Astrocyte (in vitro differentiated cells and primary cell): ENCODE data around the gene CHN2. TPM values are rescaled to one million over a fixed set of nuclear protein-coding genes. Genes with fewer than 3 reads are reported as not detected.

Experiments used
- DNase-seq: peaks from one replicate; pipeline ENCODE4 v3.0.0-alpha.2; 2010; ENCODE audit warnings: low read depth
- FAIRE-seq: peaks from 2 replicates; lab custom pipeline; 2011; peaks lifted over from hg19 to GRCh38; lab: Jason Lieb, UNC
- H2AFZ ChIP-seq: 2 replicates; pipeline ENCODE4 v1.6.0; 2012; ENCODE audit warnings: low read depth, low read length, inconsistent platforms
- H3K27ac ChIP-seq: 2 replicates; pipeline ENCODE4 v1.5.1; 2011; ENCODE audit warnings: low read depth, low read length, inconsistent platforms
- H3K27me3 ChIP-seq: 2 replicates; pipeline ENCODE4 v1.6.0; 2011; ENCODE audit warnings: low read length, inconsistent platforms; ENCODE audit not compliant: insufficient read depth
- H3K36me3 ChIP-seq: 2 replicates; pipeline ENCODE4 v1.5.1; 2011; ENCODE audit warnings: low read length, inconsistent platforms; ENCODE audit not compliant: insufficient read depth
- H3K4me1 ChIP-seq: 2 replicates; pipeline ENCODE4 v1.5.1; 2011; ENCODE audit warnings: low read length, inconsistent platforms; ENCODE audit not compliant: insufficient read depth
- H3K4me2 ChIP-seq: 2 replicates; pipeline ENCODE4 v1.6.0; 2012; ENCODE audit warnings: low read length, inconsistent platforms
- H3K4me3 ChIP-seq: 2 replicates; pipeline ENCODE4 v1.5.1; 2011; ENCODE audit warnings: low read depth, mild to moderate bottlenecking, low read length, inconsistent platforms; ENCODE audit not compliant: insufficient read depth
- H3K79me2 ChIP-seq: 2 replicates; pipeline ENCODE4 v1.6.0; 2012; ENCODE audit warnings: mild to moderate bottlenecking, low read length, inconsistent platforms; ENCODE audit not compliant: insufficient read depth
- H3K9ac ChIP-seq: 2 replicates; pipeline ENCODE4 v1.6.0; 2012; ENCODE audit warnings: mild to moderate bottlenecking, low read length, inconsistent platforms
- H3K9me3 ChIP-seq: 2 replicates; pipeline ENCODE4 v1.5.1; 2012; ENCODE audit warnings: low read depth, mild to moderate bottlenecking, low read length, inconsistent platforms; ENCODE audit not compliant: insufficient read depth
- H4K20me1 ChIP-seq: 2 replicates; pipeline ENCODE4 v1.6.0; 2012; ENCODE audit warnings: low read length, inconsistent platforms; ENCODE audit not compliant: insufficient read depth
- H3K27ac Mint-ChIP-seq: one replicate; pipeline ENCODE4 v1.8.0; 2021; ENCODE audit warnings: mild to moderate bottlenecking, mixed read lengths; ENCODE audit not compliant: unreplicated experiment
- H3K27me3 Mint-ChIP-seq: one replicate; pipeline ENCODE4 v1.8.0; 2021; ENCODE audit warnings: low read depth, mixed read lengths; ENCODE audit not compliant: unreplicated experiment
- H3K36me3 Mint-ChIP-seq: one replicate; pipeline ENCODE4 v1.8.0; 2021; ENCODE audit warnings: low read depth, mixed read lengths; ENCODE audit not compliant: unreplicated experiment
- H3K4me1 Mint-ChIP-seq: one replicate; pipeline ENCODE4 v1.8.0; 2021; ENCODE audit warnings: low read depth, mixed read lengths; ENCODE audit not compliant: unreplicated experiment
- H3K4me3 Mint-ChIP-seq: one replicate; pipeline ENCODE4 v1.8.0; 2021; ENCODE audit warnings: mild to moderate bottlenecking, moderate library complexity, mixed read lengths; ENCODE audit not compliant: unreplicated experiment
- H3K9me3 Mint-ChIP-seq: one replicate; pipeline ENCODE4 v1.8.0; 2021; ENCODE audit warnings: mild to moderate bottlenecking, mixed read lengths; ENCODE audit not compliant: unreplicated experiment
- EZH2 ChIP-seq: IDR thresholded peaks from 2 replicates; pipeline ENCODE4 v1.6.1; 2012; ENCODE audit warnings: mild to moderate bottlenecking, low read length, inconsistent platforms; ENCODE audit not compliant: insufficient read depth
- total RNA-seq: library from RNA; stranded (reverse); gene quantifications from 2 replicates; pipeline ENCODE4 v1.2.1, GENCODE V29; 2021
- TF ChIP-seq, protein P1 (sequence below): IDR thresholded peaks from 2 replicates; pipeline ENCODE4 v1.5.1; 2011; ENCODE audit warnings: low read depth, mild to moderate bottlenecking, inconsistent platforms, low read length, moderate library complexity; ENCODE audit not compliant: insufficient read depth

Gene CHN2
- total RNA-seq, 1 donor from 2014 or later, result 2.5 TPM

DNA sequence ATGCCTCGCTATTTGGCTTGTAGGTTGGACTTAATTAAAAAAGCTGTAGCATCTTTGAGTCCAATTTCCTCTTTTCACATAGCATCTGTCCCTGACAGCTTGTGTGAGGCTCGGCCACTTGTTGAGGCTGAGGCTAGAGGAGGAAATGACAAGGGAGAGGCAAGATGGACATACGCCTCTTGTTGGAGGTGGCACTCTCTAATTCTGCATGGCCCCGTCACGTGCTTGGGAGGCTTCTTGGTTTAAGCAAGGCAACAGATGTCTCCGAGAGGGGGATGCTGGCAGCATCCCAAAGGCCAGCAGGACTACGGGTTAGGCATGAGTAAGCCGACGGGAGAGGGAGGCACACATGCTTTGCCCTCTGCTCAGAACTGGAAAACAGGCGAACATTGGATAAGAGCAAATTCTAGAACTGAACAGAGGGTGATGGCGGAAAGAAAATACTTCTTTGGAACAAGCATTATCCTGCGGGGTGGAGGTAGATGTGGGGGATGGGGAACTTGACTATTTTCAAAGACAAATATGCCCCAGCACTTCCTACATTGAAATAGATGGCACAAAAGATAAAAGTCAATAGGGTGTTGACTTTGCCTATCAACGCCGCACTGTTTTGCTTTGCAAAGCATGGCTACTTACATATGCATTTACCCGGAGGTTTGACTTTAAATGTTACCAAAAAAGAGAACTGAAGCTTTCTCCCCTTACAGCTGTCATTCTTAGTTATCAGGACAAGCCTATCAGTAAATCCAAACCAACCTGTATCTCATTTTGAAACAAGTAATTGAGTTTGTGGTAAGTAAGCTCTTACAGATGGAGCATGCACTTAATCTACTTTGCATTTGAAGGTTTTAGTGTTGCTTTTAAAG lies 94.8 kb downstream of the CHN2 start:
- H3K4me2 ChIP-seq, result peak overlapping the region; percentile 54

DNA sequence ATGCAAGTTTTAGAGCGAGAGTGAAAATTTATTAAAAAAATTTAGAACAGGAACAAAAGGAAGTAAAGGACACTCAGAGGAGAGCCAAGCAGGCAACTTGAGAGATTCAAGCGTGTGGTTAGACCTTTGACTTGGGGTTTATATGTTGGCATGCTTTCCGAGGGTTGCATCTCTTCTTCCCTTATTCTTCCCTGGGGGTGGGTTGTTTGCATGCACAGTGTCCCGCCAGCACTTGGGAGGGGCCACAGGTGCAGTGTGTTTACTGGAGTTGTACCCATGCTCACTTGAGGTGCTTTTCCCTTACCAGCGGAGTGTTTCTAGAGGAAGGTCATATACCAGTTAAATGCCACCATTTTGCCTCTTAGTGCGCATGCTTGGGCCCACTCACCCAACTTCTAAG lies 96.3 kb downstream of the CHN2 start:
- H3K36me3 Mint-ChIP-seq, result no peaks in the 10 kb centered on the region

More for the DNA sequence above, 94.8 kb downstream of the CHN2 start:
- H3K36me3 ChIP-seq, result no peaks in the 10 kb centered on the region
- H3K4me3 ChIP-seq, result no peak overlapping the region
- H3K27ac ChIP-seq, result no peak overlapping the region
- Mint-ChIP-seq H3K27ac (no peak overlapping the region), H3K27me3 (peaks cover 26% of the 10 kb centered on the region), H3K9me3 (peaks cover 1% of the 10 kb centered on the region), H3K4me3 (no peak overlapping the region), H3K4me1 (peaks cover 17% of the 10 kb centered on the region), H3K36me3 (no peaks in the 10 kb centered on the region)
- TF ChIP-seq, protein P1, sequence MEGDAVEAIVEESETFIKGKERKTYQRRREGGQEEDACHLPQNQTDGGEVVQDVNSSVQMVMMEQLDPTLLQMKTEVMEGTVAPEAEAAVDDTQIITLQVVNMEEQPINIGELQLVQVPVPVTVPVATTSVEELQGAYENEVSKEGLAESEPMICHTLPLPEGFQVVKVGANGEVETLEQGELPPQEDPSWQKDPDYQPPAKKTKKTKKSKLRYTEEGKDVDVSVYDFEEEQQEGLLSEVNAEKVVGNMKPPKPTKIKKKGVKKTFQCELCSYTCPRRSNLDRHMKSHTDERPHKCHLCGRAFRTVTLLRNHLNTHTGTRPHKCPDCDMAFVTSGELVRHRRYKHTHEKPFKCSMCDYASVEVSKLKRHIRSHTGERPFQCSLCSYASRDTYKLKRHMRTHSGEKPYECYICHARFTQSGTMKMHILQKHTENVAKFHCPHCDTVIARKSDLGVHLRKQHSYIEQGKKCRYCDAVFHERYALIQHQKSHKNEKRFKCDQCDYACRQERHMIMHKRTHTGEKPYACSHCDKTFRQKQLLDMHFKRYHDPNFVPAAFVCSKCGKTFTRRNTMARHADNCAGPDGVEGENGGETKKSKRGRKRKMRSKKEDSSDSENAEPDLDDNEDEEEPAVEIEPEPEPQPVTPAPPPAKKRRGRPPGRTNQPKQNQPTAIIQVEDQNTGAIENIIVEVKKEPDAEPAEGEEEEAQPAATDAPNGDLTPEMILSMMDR, result no peak
- TF ChIP-seq EZH2, result no peak
- no peaks in the 10 kb centered on the region for H3K9me3 ChIP-seq
- peaks cover 16% of the 10 kb centered on the region for H3K27me3 ChIP-seq
- H3K79me2 ChIP-seq, result no peaks in the 10 kb centered on the region
- H4K20me1 ChIP-seq, result peaks cover 4% of the 10 kb centered on the region
- DNase-seq (peak; percentile 57), FAIRE-seq (no peak)
- no peak overlapping the region for H2AFZ ChIP-seq
- peaks cover 37% of the 10 kb centered on the region for H3K4me1 ChIP-seq
- no peak overlapping the region for H3K9ac ChIP-seq

More for the DNA sequence above, 96.3 kb downstream of the CHN2 start:
- peaks cover 25% of the 10 kb centered on the region for H3K4me1 ChIP-seq
- DNase-seq (no peak), FAIRE-seq (no peak)
- peaks cover 11% of the 10 kb centered on the region for H3K27me3 ChIP-seq
- no peak overlapping the region for H3K27ac Mint-ChIP-seq
- H2AFZ ChIP-seq, result no peak overlapping the region
- no peak overlapping the region for H3K9ac ChIP-seq
- H3K4me3 ChIP-seq, result no peak overlapping the region
- peaks cover 9% of the 10 kb centered on the region for H3K4me1 Mint-ChIP-seq
- peaks cover 1% of the 10 kb centered on the region for H3K9me3 Mint-ChIP-seq
- H4K20me1 ChIP-seq, result no peaks in the 10 kb centered on the region
- TF ChIP-seq, protein P1, result no peak
- TF ChIP-seq EZH2, result no peak
- H3K9me3 ChIP-seq, result no peaks in the 10 kb centered on the region
- H3K36me3 ChIP-seq, result no peaks in the 10 kb centered on the region
- peaks cover 26% of the 10 kb centered on the region for H3K27me3 Mint-ChIP-seq
- no peak overlapping the region for H3K4me3 Mint-ChIP-seq
- H3K27ac ChIP-seq, result no peak overlapping the region
- no peaks in the 10 kb centered on the region for H3K79me2 ChIP-seq
- no peak overlapping the region for H3K4me2 ChIP-seq
